Neural progenitor cell (in vitro differentiated cells): ENCODE data around the gene BICRAL. TPM values are rescaled to one million over a fixed set of nuclear protein-coding genes. Genes with fewer than 3 reads are reported as not detected.

ENCODE experiments used
- DNase-seq: peaks from one replicate; pipeline ENCODE4 v3.0.0-alpha.2; 2016; ENCODE audit warnings: low spot score
- H2AFZ ChIP-seq: fragments of 200-600 bp; sonication (generic); replicated peaks from 2 replicates; pipeline ENCODE4 v1.6.1; 2016; ENCODE audit warnings: antibody characterized with exemption
- H3F3A ChIP-seq: fragments of 200-600 bp; sonication (generic); 2 replicates; pipeline ENCODE4 v1.6.1; 2016; ENCODE audit warnings: antibody characterized with exemption, low read depth
- H3K27ac ChIP-seq: fragments of 200-600 bp; sonication (generic); 2 replicates; pipeline ENCODE4 v1.5.1; 2016; ENCODE audit warnings: mild to moderate bottlenecking
- H3K27me3 ChIP-seq: fragments of 200-600 bp; sonication (generic); 2 replicates; pipeline ENCODE4 v1.6.1; 2016; ENCODE audit warnings: mild to moderate bottlenecking, moderate library complexity
- H3K36me3 ChIP-seq: fragments of 200-600 bp; sonication (generic); 2 replicates; pipeline ENCODE4 v1.5.1; 2016
- H3K4me1 ChIP-seq: fragments of 200-600 bp; sonication (generic); 2 replicates; pipeline ENCODE4 v1.6.1; 2016; ENCODE audit warnings: mixed run types
- H3K4me2 ChIP-seq: fragments of 200-600 bp; sonication (generic); 2 replicates; pipeline ENCODE4 v1.6.1; 2016
- H3K4me3 ChIP-seq: fragments of 200-600 bp; sonication (generic); 2 replicates; pipeline ENCODE4 v1.5.1; 2016
- H3K79me2 ChIP-seq: fragments of 200-600 bp; sonication (generic); 2 replicates; pipeline ENCODE4 v1.6.1; 2016; ENCODE audit warnings: low read depth
- H3K9ac ChIP-seq: fragments of 200-600 bp; sonication (generic); 2 replicates; pipeline ENCODE4 v1.6.1; 2016
- H3K9me3 ChIP-seq: fragments of 200-600 bp; sonication (generic); 2 replicates; pipeline ENCODE4 v1.5.1; 2016; ENCODE audit warnings: low read depth
- H4K20me1 ChIP-seq: fragments of 200-600 bp; sonication (generic); 2 replicates; pipeline ENCODE4 v1.6.1; 2016; ENCODE audit warnings: low read depth
- H3K27ac Mint-ChIP-seq: 3 replicates; pipeline ENCODE4 v1.8.0; 2021; ENCODE audit warnings: mixed read lengths
- H3K27me3 Mint-ChIP-seq: 2 replicates; pipeline ENCODE4 v1.8.0; 2022; ENCODE audit warnings: low read depth, mild to moderate bottlenecking, inconsistent platforms, moderate library complexity, mixed read lengths; ENCODE audit not compliant: insufficient read depth
- H3K36me3 Mint-ChIP-seq: 3 replicates; pipeline ENCODE4 v1.8.0; 2021; ENCODE audit warnings: mixed read lengths
- H3K4me1 Mint-ChIP-seq: 3 replicates; pipeline ENCODE4 v1.8.0; 2021; ENCODE audit warnings: mixed read lengths
- H3K4me3 Mint-ChIP-seq: 3 replicates; pipeline ENCODE4 v1.8.0; 2021; ENCODE audit warnings: mild to moderate bottlenecking, moderate library complexity, mixed read lengths
- H3K9me3 Mint-ChIP-seq: 3 replicates; pipeline ENCODE4 v1.8.0; 2020; ENCODE audit warnings: mixed read lengths
- EZH2 ChIP-seq: fragments of 200-600 bp; sonication (generic); IDR thresholded peaks from 2 replicates; pipeline ENCODE4 v1.6.1; 2017; ENCODE audit warnings: antibody characterized with exemption, mild to moderate bottlenecking, moderate library complexity
- EZH2phosphoT487 ChIP-seq: fragments of 200-600 bp; sonication (generic); IDR thresholded peaks from 2 replicates; pipeline ENCODE4 v1.6.1; 2017; ENCODE audit warnings: antibody characterized with exemption
- total RNA-seq: library from RNA; depleted of rRNA; stranded (reverse); fragments of >200 nt; gene quantifications from 2 replicates; pipeline ENCODE4 v1.2.3, GENCODE V29; 2015; ENCODE audit warnings: low replicate concordance
- TF ChIP-seq, protein P1 (sequence below): fragments of 200-600 bp; sonication (generic); IDR thresholded peaks from 2 replicates; pipeline ENCODE4 v1.5.1; 2017; ENCODE audit warnings: antibody characterized with exemption, mild to moderate bottlenecking

BICRAL gene
- total RNA-seq, 1 donor from 2014 or later = 8.6 TPM

DNA sequence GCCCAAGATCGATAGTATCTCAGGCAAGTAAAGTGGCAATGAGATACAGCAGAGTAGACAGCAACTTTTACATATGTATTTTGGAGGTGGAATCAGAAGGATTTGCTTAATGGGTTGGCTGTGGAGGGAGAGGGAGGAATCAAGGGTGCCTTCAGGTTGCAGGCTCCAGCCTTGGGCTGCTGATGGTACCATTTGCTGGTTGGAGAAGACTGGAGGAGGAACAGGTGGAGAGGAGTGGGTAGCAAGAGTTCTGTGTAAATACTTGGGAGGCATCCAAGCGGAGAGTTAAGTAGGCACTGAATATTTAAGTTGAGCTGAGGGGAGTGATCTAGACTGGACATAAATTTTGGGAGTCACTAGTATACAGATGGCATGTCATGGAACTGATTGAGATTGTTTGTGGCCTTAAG, 5.2 kb downstream of the BICRAL start:
- Histone ChIP-seq H3K9ac (no peak overlapping the region), H3K4me3 (peak overlapping the region; percentile 90), H3K36me3 (no peaks in the 10 kb centered on the region), H3K79me2 (peaks cover 81% of the 10 kb centered on the region), H3F3A (peaks cover 77% of the 10 kb centered on the region), H3K27ac (no peak overlapping the region), H3K9me3 (no peaks in the 10 kb centered on the region), H3K27me3 (no peaks in the 10 kb centered on the region), H2AFZ (no peak overlapping the region), H4K20me1 (peaks cover 68% of the 10 kb centered on the region), H3K4me2 (peak overlapping the region; percentile 91), H3K4me1 (peaks cover 40% of the 10 kb centered on the region)
- H3K4me3 Mint-ChIP-seq = no peak overlapping the region
- peaks cover under 1% of the 10 kb centered on the region for H3K27me3 Mint-ChIP-seq
- H3K36me3 Mint-ChIP-seq = peaks cover 11% of the 10 kb centered on the region
- no peak for DNase-seq
- no peaks in the 10 kb centered on the region for H3K9me3 Mint-ChIP-seq
- H3K4me1 Mint-ChIP-seq = peaks cover 35% of the 10 kb centered on the region
- TF ChIP-seq EZH2phosphoT487 = no peak
- TF ChIP-seq EZH2 = no peak
- TF ChIP-seq, protein P1, sequence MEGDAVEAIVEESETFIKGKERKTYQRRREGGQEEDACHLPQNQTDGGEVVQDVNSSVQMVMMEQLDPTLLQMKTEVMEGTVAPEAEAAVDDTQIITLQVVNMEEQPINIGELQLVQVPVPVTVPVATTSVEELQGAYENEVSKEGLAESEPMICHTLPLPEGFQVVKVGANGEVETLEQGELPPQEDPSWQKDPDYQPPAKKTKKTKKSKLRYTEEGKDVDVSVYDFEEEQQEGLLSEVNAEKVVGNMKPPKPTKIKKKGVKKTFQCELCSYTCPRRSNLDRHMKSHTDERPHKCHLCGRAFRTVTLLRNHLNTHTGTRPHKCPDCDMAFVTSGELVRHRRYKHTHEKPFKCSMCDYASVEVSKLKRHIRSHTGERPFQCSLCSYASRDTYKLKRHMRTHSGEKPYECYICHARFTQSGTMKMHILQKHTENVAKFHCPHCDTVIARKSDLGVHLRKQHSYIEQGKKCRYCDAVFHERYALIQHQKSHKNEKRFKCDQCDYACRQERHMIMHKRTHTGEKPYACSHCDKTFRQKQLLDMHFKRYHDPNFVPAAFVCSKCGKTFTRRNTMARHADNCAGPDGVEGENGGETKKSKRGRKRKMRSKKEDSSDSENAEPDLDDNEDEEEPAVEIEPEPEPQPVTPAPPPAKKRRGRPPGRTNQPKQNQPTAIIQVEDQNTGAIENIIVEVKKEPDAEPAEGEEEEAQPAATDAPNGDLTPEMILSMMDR = no peak
- H3K27ac Mint-ChIP-seq = no peak overlapping the region

DNA sequence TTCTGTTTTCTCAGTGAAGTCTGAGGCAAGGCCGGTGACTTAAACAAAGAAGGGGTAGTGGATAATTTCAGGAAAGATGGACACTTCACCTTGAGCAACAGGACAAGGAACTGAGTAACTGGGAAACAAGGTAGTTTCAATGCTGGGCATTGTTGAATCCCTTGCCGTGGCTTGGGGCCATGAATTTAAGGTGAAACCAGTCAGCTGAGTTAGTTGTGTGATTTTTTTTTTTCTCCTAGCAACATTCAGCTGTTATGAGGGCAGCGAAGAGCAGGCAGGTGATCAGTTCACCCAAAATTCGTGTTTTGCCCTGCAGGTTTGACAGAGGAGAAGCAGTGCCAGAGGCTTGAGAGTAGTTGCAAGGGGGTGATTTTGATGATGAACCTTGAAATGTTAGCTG, 6.8 kb downstream of the BICRAL start:
- H3K27ac ChIP-seq = peak overlapping the region; percentile 3
- H3K4me1 ChIP-seq = peaks cover 40% of the 10 kb centered on the region
- H3K79me2 ChIP-seq = peaks cover 65% of the 10 kb centered on the region
- peaks cover 68% of the 10 kb centered on the region for H4K20me1 ChIP-seq
- H3K36me3 ChIP-seq = no peaks in the 10 kb centered on the region
- no peak overlapping the region for H3K9ac ChIP-seq
- Mint-ChIP-seq H3K4me1 (peaks cover 35% of the 10 kb centered on the region), H3K9me3 (no peaks in the 10 kb centered on the region), H3K36me3 (peaks cover 11% of the 10 kb centered on the region), H3K4me3 (no peak overlapping the region), H3K27ac (no peak overlapping the region), H3K27me3 (no peaks in the 10 kb centered on the region)
- DNase-seq = no peak
- H3K9me3 ChIP-seq = no peaks in the 10 kb centered on the region
- no peak overlapping the region for H3K4me2 ChIP-seq
- no peak overlapping the region for H3K4me3 ChIP-seq
- H2AFZ ChIP-seq = no peak overlapping the region
- TF ChIP-seq EZH2phosphoT487 (no peak), EZH2 (no peak)
- TF ChIP-seq, protein P1 = no peak
- H3F3A ChIP-seq = peaks cover 72% of the 10 kb centered on the region
- no peaks in the 10 kb centered on the region for H3K27me3 ChIP-seq

DNA sequence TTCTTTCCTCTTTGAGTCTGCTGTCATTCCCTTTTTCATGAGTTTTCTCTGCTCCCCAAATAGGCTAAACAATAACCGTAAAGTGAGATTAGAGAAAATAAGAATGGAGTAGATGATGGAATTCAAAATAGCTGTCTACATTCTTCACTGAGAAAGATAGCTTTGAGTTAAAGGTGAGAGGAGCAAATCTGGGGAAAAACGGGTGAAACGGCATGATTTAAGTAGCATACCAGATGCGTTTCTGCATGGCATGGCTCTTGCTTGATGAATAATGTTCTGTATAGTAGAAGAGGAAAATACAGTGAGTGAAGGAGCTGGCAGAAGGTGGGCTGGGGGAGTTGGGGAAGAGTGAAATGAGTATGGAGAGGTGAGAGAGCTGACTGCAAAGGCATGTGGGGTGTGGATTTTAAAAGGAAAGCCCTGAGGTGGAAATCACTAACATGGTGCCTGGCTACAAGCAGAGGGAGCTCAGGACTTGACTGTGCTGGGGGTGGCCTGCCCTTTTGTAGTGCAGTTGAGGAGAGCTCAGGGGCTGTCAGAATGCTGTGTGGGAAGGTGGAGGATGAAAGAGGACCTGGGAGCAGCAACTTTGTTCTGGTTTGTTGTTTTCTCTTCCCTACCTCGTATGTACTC, 8.8 kb downstream of the BICRAL start:
- Histone ChIP-seq H3K36me3 (no peaks in the 10 kb centered on the region), H3K79me2 (peaks cover 45% of the 10 kb centered on the region), H3K9me3 (no peaks in the 10 kb centered on the region), H3F3A (peaks cover 60% of the 10 kb centered on the region), H3K4me2 (peak overlapping the region; percentile 43), H3K4me3 (no peak overlapping the region), H4K20me1 (peaks cover 59% of the 10 kb centered on the region), H3K27ac (peak overlapping the region; percentile 82), H3K4me1 (peaks cover 26% of the 10 kb centered on the region), H3K9ac (no peak overlapping the region), H2AFZ (no peak overlapping the region), H3K27me3 (no peaks in the 10 kb centered on the region)
- Mint-ChIP-seq H3K9me3 (no peaks in the 10 kb centered on the region), H3K36me3 (no peaks in the 10 kb centered on the region), H3K4me3 (peak overlapping the region; percentile 4), H3K4me1 (peaks cover 21% of the 10 kb centered on the region), H3K27ac (no peak overlapping the region), H3K27me3 (peaks cover 2% of the 10 kb centered on the region)
- TF ChIP-seq EZH2phosphoT487 (no peak), EZH2 (no peak)
- TF ChIP-seq, protein P1 = no peak
- peak; percentile 56 for DNase-seq
